HEK293 (cell line): ENCODE data around the gene LHFPL2.

ENCODE experiments used
- CTCF ChIA-PET: fragments of 350-600 bp; formaldehyde crosslinking; extraction: SDS; loops from one replicate; lab custom pipeline; 2021; ENCODE audit warnings: antibody characterized with exemption; lab: Yijun Ruan, JAX
- POLR2A ChIA-PET: fragments of 300-600 bp; formaldehyde crosslinking; extraction: SDS; loops from one replicate; lab custom pipeline; 2020; ENCODE audit warnings: antibody characterized with exemption, inconsistent platforms; lab: Yijun Ruan, JAX
- H3K27ac ChIP-seq: fragments of 200-500 bp; sonication (Bioruptor generic); 2 replicates; pipeline ENCODE4 v1.5.1; 2014; ENCODE audit warnings: low read depth, low read length, control low read depth, inconsistent platforms; ENCODE audit errors: extremely low read depth
- H3K36me3 ChIP-seq, 2 experiments: fragments of 200-500 bp in 1 of 2; sonication (Bioruptor generic) in 1 of 2; 1 replicate in 1 of 2; 2 replicates in 1 of 2; pipeline ENCODE4 v1.5.1; 2014 to 2017; ENCODE audit warnings: inconsistent platforms in 2 of 2, low read length in 2 of 2; ENCODE audit not compliant: control insufficient read depth in 2 of 2, insufficient read depth in 1 of 2
- H3K4me1 ChIP-seq: fragments of 200-500 bp; sonication (Bioruptor generic); 2 replicates; pipeline ENCODE4 v1.5.1; 2014; ENCODE audit warnings: mild to moderate bottlenecking, low read length, inconsistent platforms; ENCODE audit not compliant: control insufficient read depth, insufficient read depth
- H3K4me3 ChIP-seq: 2 replicates; pipeline ENCODE4 v1.5.1; 2011; ENCODE audit warnings: low read depth, mild to moderate bottlenecking, control low read depth, low read length, moderate library complexity
- H3K9me3 ChIP-seq: fragments of 200-500 bp; sonication (Bioruptor generic); 2 replicates; pipeline ENCODE4 v1.5.1; 2014; ENCODE audit warnings: low read depth, low read length, inconsistent platforms; ENCODE audit not compliant: control insufficient read depth, insufficient read depth
- ATF2 ChIP-seq: fragments of 450-650 bp; formaldehyde crosslinking; IDR thresholded peaks from 2 replicates; pipeline ENCODE4 v1.5.1; 2016; ENCODE audit warnings: missing biosample characterization, missing genetic modification characterization, low read depth
- PRDM2 ChIP-seq: fragments of 450-650 bp; formaldehyde crosslinking; IDR thresholded peaks from 2 replicates; pipeline ENCODE4 v1.5.1; 2016; ENCODE audit warnings: missing biosample characterization, missing genetic modification characterization, borderline replicate concordance
- SETDB1 ChIP-seq: IDR thresholded peaks from one replicate; pipeline ENCODE4 v1.6.1; 2017; ENCODE audit warnings: mild to moderate bottlenecking, low read length, moderate library complexity, mixed read lengths; ENCODE audit not compliant: insufficient read length
- SP2 ChIP-seq: fragments of 450-650 bp; formaldehyde crosslinking; IDR thresholded peaks from 2 replicates; pipeline ENCODE4 v1.5.1; 2016; ENCODE audit warnings: missing biosample characterization, missing genetic modification characterization
- ZBTB11 ChIP-seq: fragments of 450-650 bp; formaldehyde crosslinking; conservative IDR thresholded peaks from 2 replicates; pipeline ENCODE4 v1.5.1; 2016; ENCODE audit warnings: low read depth, missing biosample characterization, missing genetic modification characterization
- ZNF155 ChIP-seq: fragments of 450-650 bp; formaldehyde crosslinking; IDR thresholded peaks from 2 replicates; pipeline ENCODE4 v1.5.1; 2016; ENCODE audit warnings: missing biosample characterization, missing genetic modification characterization
- ZNF202 ChIP-seq: fragments of 450-650 bp; formaldehyde crosslinking; IDR thresholded peaks from 2 replicates; pipeline ENCODE4 v1.5.1; 2016; ENCODE audit warnings: missing biosample characterization, missing genetic modification characterization, borderline replicate concordance
- ZNF518A ChIP-seq: fragments of 450-650 bp; formaldehyde crosslinking; conservative IDR thresholded peaks from 2 replicates; pipeline ENCODE4 v1.5.1; 2016; ENCODE audit warnings: low read depth, missing biosample characterization, missing genetic modification characterization
- ZNF580 ChIP-seq: fragments of 450-650 bp; formaldehyde crosslinking; IDR thresholded peaks from 2 replicates; pipeline ENCODE4 v1.5.1; 2016; ENCODE audit warnings: missing biosample characterization, missing genetic modification characterization
- ZNF707 ChIP-seq: fragments of 450-650 bp; formaldehyde crosslinking; IDR thresholded peaks from 2 replicates; pipeline ENCODE4 v1.5.1; 2016; ENCODE audit warnings: missing biosample characterization, missing genetic modification characterization
- ZSCAN16 ChIP-seq: fragments of 450-650 bp; formaldehyde crosslinking; IDR thresholded peaks from 2 replicates; pipeline ENCODE4 v1.5.1; 2016; ENCODE audit warnings: missing biosample characterization, missing genetic modification characterization

LHFPL2 gene

GRCh38 chr5:78467140-78467539 is 181.4 kb downstream of the LHFPL2 start (continued):
- TF ChIP-seq ZNF518A (tag by site-specific recombination) (no peak), ATF2 (tag by site-specific recombination) (no peak), ZNF202 (no peak), ZNF155 (tag by site-specific recombination) (no peak)
- TF ChIP-seq, all 188 proteins: peak for 0

- Histone ChIP-seq H3K36me3 (peaks cover 0 to 8% of the 10 kb centered on the region in 2 experiments; a peak in 1 of 3 replicates), H3K4me1 (no peaks in the 10 kb centered on the region), H3K4me3 (no peak overlapping the region), H3K27ac (no peak overlapping the region), H3K9me3 (no peaks in the 10 kb centered on the region)
- ChIA-PET POLR2A (no interaction called here), CTCF (interaction anchor here (0.9 kb wide), 1 partner anchor 14 kb away, joined by 4 read pairs; no protein-coding TSS in a partner anchor)
- TF ChIP-seq SETDB1 (no peak), ZNF580 (no peak), ZSCAN16 (tag by site-specific recombination) (no peak), SP2 (tag by site-specific recombination) (no peak), PRDM2 (tag by site-specific recombination) (no peak), ZNF707 (tag by site-specific recombination) (no peak), ZBTB11 (tag by site-specific recombination) (no peak)
Measured at GRCh38 chr5:78458843-78459242, 189.7 kb downstream of the LHFPL2 start.
